K562 (cell line): ENCODE results near the gene COA3. TPM values are rescaled to one million over a fixed set of nuclear protein-coding genes. Genes with fewer than 3 reads are reported as not detected.
A peak's percentile ranks its signal among the peaks of the same experiment; 100 is the strongest.

Experiments
- ATAC-seq: fragments of 200-7000 bp; cut with Tn5 transposase; 3 replicates; pipeline ENCODE4 v1.9.1; 2020; ENCODE audit warnings: moderate library complexity
- BruUV-seq: library from RNA; stranded (reverse); fragments of 400-500 nt; replicated peaks from 2 replicates; lab custom pipeline; 2021; lab: Mats Ljungman, UMichigan
- CTCF ChIA-PET: fragments of 300-600 bp; formaldehyde crosslinking; extraction: SDS; loops from one replicate; lab custom pipeline; 2021; ENCODE audit warnings: low intra/inter-chr PET ratio; lab: Yijun Ruan, JAX
- POLR2A ChIA-PET: fragments of 300-600, 350-650 bp; sonication (Branson Sonifier 250); formaldehyde crosslinking; extraction: SDS; loops from one replicate; lab custom pipeline; 2021; ENCODE audit warnings: antibody characterized with exemption, inconsistent platforms; lab: Yijun Ruan, JAX
- DNase-seq, 4 experiments: peaks; one replicate each; pipeline versions ENCODE4 v3.0.0 to v3.0.0-alpha.2; 2011 to 2018; ENCODE audit warnings: low spot score in 3 of 4, mixed read lengths in 3 of 4; ENCODE audit errors: extremely low read depth in 1 of 4
- FAIRE-seq: peaks from 2 replicates; lab custom pipeline; 2011; peaks lifted over from hg19 to GRCh38; lab: Jason Lieb, UNC
- H2AFZ ChIP-seq: 2 replicates; pipeline ENCODE4 v1.6.0; 2011; ENCODE audit warnings: low read depth, low read length, control low read depth, inconsistent platforms
- H3K27ac ChIP-seq: fragments of 200-600 bp; 3 replicates; pipeline ENCODE4 v1.8.0; 2011; ENCODE audit warnings: low read depth, mild to moderate bottlenecking, control low read depth, inconsistent platforms, low read length, moderate library complexity, mixed read lengths; ENCODE audit errors: extremely low read depth
- H3K27me3 ChIP-seq, 2 experiments: fragments of 300-600 bp in 1 of 2; 2 replicates in 1 of 2; 3 replicates in 1 of 2; pipeline versions ENCODE4 v1.6.0 to v1.8.0; 2011; ENCODE audit warnings: inconsistent platforms in 2 of 2, low read length in 2 of 2, mild to moderate bottlenecking in 1 of 2, mixed read lengths in 1 of 2, moderate library complexity in 1 of 2; ENCODE audit not compliant: control insufficient read depth in 2 of 2, insufficient read depth in 2 of 2
- H3K36me3 ChIP-seq: fragments of 300-600 bp; 3 replicates; pipeline ENCODE4 v1.8.0; 2011; ENCODE audit warnings: mild to moderate bottlenecking, low read length, inconsistent platforms; ENCODE audit not compliant: control insufficient read depth, insufficient read depth
- H3K4me1 ChIP-seq, 2 experiments: fragments of 200-600 bp in 1 of 2; replicated peaks in 1 of 2; 2 replicates in 1 of 2; 3 replicates in 1 of 2; pipeline versions ENCODE4 v1.5.1 to v1.8.0; 2011; ENCODE audit warnings: inconsistent platforms in 2 of 2, low read length in 2 of 2, mild to moderate bottlenecking in 1 of 2, mixed read lengths in 1 of 2, moderate library complexity in 1 of 2; ENCODE audit not compliant: control insufficient read depth in 2 of 2, insufficient read depth in 2 of 2
- H3K4me2 ChIP-seq: 2 replicates; pipeline ENCODE4 v1.6.1; 2011; ENCODE audit warnings: low read length, control low read depth, inconsistent platforms, mixed read lengths; ENCODE audit not compliant: insufficient read depth
- H3K4me3 ChIP-seq: fragments of 200-600 bp; sonication (generic), shearing (Covaris generic); 2 replicates; pipeline ENCODE4 v1.5.1; 2016; ENCODE audit warnings: control low read depth, inconsistent platforms
- H3K79me2 ChIP-seq: fragments of 200-600 bp; 3 replicates; pipeline ENCODE4 v1.8.0; 2011; ENCODE audit warnings: low read length, inconsistent platforms; ENCODE audit not compliant: control insufficient read depth, insufficient read depth
- H3K9ac ChIP-seq, 2 experiments: 2 replicates each; pipeline versions ENCODE4 v1.6.0 to v1.6.1; 2011; ENCODE audit warnings: low read depth in 2 of 2, low read length in 2 of 2, control low read depth in 1 of 2, inconsistent platforms in 1 of 2, mild to moderate bottlenecking in 1 of 2, mixed read lengths in 1 of 2; ENCODE audit not compliant: insufficient read depth in 1 of 2
- H3K9me1 ChIP-seq: one replicate; pipeline ENCODE4 v1.6.0; 2011; ENCODE audit warnings: inconsistent platforms, mild to moderate bottlenecking, low read length, moderate library complexity; ENCODE audit not compliant: control insufficient read depth, insufficient read depth
- H3K9me3 ChIP-seq: replicated peaks from 2 replicates; pipeline ENCODE4 v1.5.1; 2011; ENCODE audit warnings: low read depth, low read length, inconsistent platforms; ENCODE audit not compliant: control insufficient read depth, insufficient read depth
- H4K20me1 ChIP-seq: replicated peaks from 2 replicates; pipeline ENCODE4 v1.6.1; 2011; ENCODE audit warnings: low read length, inconsistent platforms, mixed read lengths; ENCODE audit not compliant: control insufficient read depth, insufficient read depth
- FIP1L1 ChIP-seq: fragments of 200-400 bp; formaldehyde crosslinking; IDR thresholded peaks from 2 replicates; pipeline ENCODE4 v1.6.1; 2018; ENCODE audit warnings: mild to moderate bottlenecking, low read depth, low read length; ENCODE audit not compliant: poor library complexity, severe bottlenecking
- MBD2 ChIP-seq: sonication (generic); IDR thresholded peaks from 2 replicates; pipeline ENCODE4 v1.6.1; 2016; ENCODE audit warnings: low read depth, borderline replicate concordance
- POLR2G ChIP-seq: fragments of 200-400 bp; formaldehyde crosslinking; IDR thresholded peaks from 2 replicates; pipeline ENCODE4 v1.6.1; 2017; ENCODE audit warnings: low read depth, mild to moderate bottlenecking, antibody characterized with exemption, low read length, moderate library complexity
- RBFOX2 ChIP-seq: fragments of 200-400 bp; formaldehyde crosslinking; IDR thresholded peaks from 2 replicates; pipeline ENCODE4 v1.6.1; 2017; ENCODE audit warnings: low read depth, mild to moderate bottlenecking, low read length, moderate library complexity
- WGBS: fragments of 100-300 bp; shearing (Covaris generic); methylation state at CpG from one replicate; pipeline ENCODE4 v1.1.6; 2016; ENCODE audit warnings: low coverage, mixed read lengths; ENCODE audit not compliant: insufficient coverage; ENCODE audit errors: missing lambda C conversion rate; 5-methylcytosine and 5-hydroxymethylcytosine counted together
- in situ Hi-C: fragments of 300-500 bp; cut with MboI; formaldehyde crosslinking; loops from 4 replicates; pipeline ENCODE4 v1.15.0; 2018; ENCODE audit warnings: inconsistent platforms, mixed read lengths
- intact Hi-C: fragments of 100-400 bp; cut with micrococcal nuclease; formaldehyde crosslinking; loops from 2 replicates; pipeline ENCODE4 v1.14.2; 2022
- polyA plus RNA-seq, 8 experiments: library from polyadenylated mRNA; depleted of rRNA in 4 of 8; stranded (reverse) in 5 of 8; unstranded in 3 of 8; fragments of >200 nt; fragmentation: Nextera tagmentation in 2 of 8; fragmentation: Illumina TruSeq in 1 of 8; extraction: Ambion mirVana in 2 of 8; extraction: Trizol in 1 of 8; gene quantifications; 2 replicates each; pipeline versions ENCODE4 v1.2.1 to v1.2.3, GENCODE V29; 2011 to 2014; ENCODE audit warnings: inconsistent platforms in 1 of 8, missing spikeins in 1 of 8
- total RNA-seq, 7 experiments: library from RNA; depleted of rRNA in 6 of 7; stranded (reverse); fragments of >200 nt in 6 of 7; fragmentation: Illumina TruSeq in 2 of 7; extraction: Trizol in 2 of 7; gene quantifications; 2 replicates each; pipeline versions ENCODE4 v1.2.1 to v1.2.3, GENCODE V29; 2011 to 2021; ENCODE audit warnings: low replicate concordance in 1 of 7

The COA3 gene
- total and polyA plus RNA-seq, 9 of the 15 experiments (the other 6 are each of a cell fraction or from before 2014, with no cell fraction given): 49.6 to 153 (median 61.4) TPM

DNA sequence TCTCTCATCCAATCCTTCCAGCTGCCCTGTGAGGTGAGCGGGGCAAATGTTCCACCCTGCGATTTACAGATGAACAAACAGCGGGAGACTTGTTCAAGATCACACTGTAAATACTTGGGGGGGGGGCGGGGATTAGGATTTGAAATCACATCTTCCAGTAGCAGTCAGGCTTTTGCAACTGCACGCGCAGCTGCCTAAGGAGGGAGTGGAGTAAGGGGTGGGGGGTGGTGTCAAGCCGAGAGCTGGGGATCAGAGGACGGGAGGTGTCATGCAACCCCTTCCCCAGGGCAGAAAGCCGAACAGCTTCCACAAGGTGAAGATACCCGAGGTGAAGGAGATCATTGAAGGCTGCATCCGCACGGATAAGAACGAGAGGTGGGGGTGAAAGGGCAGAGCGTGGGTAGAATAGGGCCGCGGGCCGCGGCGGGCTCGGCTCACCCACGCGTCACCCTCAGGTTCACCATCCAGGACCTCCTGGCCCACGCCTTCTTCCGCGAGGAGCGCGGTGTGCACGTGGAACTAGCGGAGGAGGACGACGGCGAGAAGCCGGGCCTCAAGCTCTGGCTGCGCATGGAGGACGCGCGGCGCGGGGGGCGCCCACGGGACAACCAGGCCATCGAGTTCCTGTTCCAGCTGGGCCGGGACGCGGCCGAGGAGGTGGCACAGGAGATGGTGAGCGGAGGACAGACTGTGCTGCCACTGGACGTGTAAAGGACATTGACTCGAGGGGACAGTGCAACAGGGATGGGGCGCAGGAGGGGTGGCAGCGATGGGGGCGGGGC is 13.5 kb downstream of the COA3 start:
- no peaks in the 10 kb centered on the region for H3K27me3 ChIP-seq
- no peak for ATAC-seq
- 94% methylated on average over 27 of the region's 52 CpGs for WGBS
- H3K4me3 ChIP-seq: no peak overlapping the region
- no peak for FAIRE-seq
- peaks cover 33% of the 10 kb centered on the region for H3K79me2 ChIP-seq
- H3K27ac ChIP-seq: no peak overlapping the region
- no peaks in the 10 kb centered on the region for H3K9me3 ChIP-seq
- no peak overlapping the region for H3K4me2 ChIP-seq
- H2AFZ ChIP-seq: no peak overlapping the region
- in situ Hi-C loops (no loop called here), intact Hi-C loops (no loop called here)
- H4K20me1 ChIP-seq: no peaks in the 10 kb centered on the region
- no TSS peak for BruUV-seq
- ChIA-PET CTCF (interaction anchor here (0.5 kb wide), 1 partner anchor 55 kb away, joined by 3 read pairs; no protein-coding TSS in a partner anchor), POLR2A (no interaction called here)
- H3K9ac ChIP-seq: no peak overlapping the region
- TF ChIP-seq RBFOX2 (peak; percentile 30; the same call in 1 of the 2 replicates), POLR2G (peak; percentile 60; the same call in 1 of the 2 replicates), FIP1L1 (peak; percentile 40), MBD2 (no peak)
- peaks cover 71% of the 10 kb centered on the region for H3K36me3 ChIP-seq
- DNase-seq: no peak
- H3K9me1 ChIP-seq: no peaks in the 10 kb centered on the region
- peaks cover 11 to 62% of the 10 kb centered on the region in 2 experiments; a peak in 4 of 5 replicates for H3K4me1 ChIP-seq
